ENCODE results near the gene NPPC. TPM values are rescaled to one million over a fixed set of nuclear protein-coding genes. Genes with fewer than 3 reads are reported as not detected.

Gene NPPC
- total RNA-seq, 2 donors from 2014 or later = 0.41 TPM; not detected in 1

DNA sequence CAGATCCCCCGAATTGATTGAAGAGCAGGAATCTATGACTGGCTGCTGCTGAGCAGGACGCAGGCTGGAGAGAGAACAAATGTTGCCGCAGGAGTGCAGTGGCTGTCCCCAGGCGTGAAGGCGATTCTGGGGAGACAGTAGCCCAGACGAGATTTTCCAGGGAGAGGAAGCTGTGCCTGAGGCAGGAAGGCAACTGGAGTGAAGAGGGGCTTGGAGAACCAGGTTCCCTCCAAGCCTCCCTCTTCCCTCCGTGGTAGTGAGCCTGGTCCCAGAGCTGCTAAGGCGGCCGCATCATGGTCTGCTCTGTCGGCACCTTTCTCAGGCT lies 1.3 kb upstream of the NPPC start:
- DNase-seq (ENCODE audit: low spot score in 2 of 2) (peak in 1 of 2 donors; percentile 21), ATAC-seq (no peak)
- Mint-ChIP-seq H3K9me3 (no peaks in the 10 kb centered on the region), H3K36me3 (no peaks in the 10 kb centered on the region), H3K27ac (no peak overlapping the region)

DNA sequence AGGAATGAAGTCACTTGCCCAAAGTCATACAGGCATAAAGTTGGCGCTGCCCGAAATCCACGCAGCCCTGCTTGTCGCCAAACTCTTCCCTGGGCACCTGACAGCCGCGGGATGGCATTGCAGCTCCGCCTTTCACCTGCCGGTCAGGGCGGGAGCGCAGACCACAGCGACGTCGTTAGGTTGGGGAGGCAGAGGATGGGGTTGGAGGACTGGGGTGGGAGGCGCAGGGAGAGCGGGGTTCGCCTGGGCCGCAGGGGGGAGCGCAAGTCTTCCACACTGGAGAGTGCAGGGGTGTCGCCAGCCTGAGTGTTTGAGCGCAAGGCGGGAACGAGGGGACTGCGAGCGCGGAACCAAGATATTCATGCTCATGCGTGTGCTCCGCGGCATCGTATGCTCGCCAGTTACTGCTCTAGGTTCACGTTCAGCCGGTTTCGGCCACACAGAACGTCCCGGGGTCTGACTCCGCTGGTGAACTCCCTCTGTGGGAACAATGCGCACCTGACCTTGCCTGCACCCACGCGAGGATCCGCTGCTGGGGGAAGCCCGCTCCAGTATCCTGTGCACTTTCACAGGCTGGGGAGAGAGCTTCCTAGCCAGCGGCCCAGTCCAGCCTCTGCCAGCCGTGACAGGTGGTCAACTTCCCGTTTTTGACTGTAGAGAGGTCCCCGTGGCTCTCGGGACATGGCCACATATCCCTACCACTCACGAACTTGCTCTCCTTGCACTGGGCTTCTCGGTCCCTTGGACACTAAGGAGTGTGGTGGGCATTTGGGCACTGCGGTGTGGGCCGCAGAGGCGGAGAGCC lies 767 bp upstream of the NPPC start:
- Mint-ChIP-seq H3K36me3 (no peaks in the 10 kb centered on the region), H3K9me3 (no peaks in the 10 kb centered on the region), H3K27ac (no peak overlapping the region)
- peak; percentile 20 to 27 for ATAC-seq
- peak in 1 of 2 donors; percentile 51 for DNase-seq (ENCODE audit: low spot score in 2 of 2)

DNA sequence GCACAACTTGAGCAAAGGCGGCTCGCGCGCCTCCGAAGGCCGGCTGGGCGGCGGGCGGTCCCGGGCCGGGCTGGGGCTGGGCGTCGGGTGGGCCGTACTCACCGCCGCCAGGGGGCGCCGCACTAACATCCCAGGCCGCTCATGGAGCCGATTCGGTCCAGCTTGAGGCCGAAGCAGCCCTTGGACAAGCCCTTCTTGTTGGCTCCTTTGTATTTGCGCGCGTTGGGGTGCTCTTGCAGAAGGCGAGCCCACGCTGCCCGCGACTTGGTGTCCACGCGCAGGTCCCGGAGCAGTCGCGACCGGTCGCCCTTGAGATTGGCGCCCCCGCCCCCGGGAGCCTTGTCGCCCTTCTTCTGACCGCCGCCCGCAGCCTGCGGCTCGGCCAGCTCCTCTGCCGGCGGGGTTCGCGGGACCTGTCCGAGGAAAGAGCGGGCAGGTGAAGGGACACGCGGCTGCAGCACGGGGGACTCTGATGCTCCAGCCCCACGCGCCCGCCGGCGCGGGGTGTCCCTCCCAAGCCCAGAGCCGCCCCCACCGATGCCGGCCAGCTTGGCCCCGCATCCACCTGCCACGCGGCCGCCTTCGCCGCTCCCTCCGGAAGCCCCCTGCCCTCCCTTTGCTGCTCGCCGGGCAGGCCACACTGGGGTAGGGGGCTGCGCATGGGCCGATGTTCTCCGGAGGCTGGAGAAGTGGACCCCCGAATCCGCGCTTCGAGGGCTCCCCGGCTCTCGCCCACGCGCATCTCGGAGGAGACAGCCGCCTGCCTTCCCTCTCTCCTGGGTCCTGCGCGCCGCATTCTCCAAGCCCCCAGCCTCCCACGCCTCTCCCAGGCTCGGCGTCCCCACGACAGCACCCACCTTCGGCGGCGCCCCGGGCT lies 655 bp downstream of the NPPC start:
- DNase-seq (ENCODE audit: low spot score in 2 of 2) (peak; percentile 68 to 83), ATAC-seq (peak; percentile 59 to 81)
- Mint-ChIP-seq H3K36me3 (no peaks in the 10 kb centered on the region), H3K27ac (no peak overlapping the region), H3K9me3 (no peaks in the 10 kb centered on the region)

DNA sequence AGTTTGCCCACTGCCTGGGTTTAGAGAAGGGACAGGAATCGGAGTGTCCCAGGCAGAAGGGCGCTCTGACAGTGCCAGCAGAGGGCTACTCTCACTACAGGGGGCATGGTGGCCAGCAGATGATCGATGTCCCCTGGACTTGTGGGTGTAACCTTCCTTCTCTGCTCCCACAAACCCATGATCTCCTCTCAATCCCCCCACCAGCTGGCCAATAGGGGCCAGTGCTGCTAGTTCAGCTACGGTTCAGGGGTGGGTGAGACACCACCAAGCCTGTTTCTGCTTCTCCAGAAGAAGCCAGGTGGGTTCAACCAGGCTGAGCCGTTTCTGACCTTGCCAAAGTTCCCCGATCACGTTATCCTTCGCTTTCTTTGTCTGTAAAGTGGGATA lies 1.3 kb downstream of the NPPC start:
- DNase-seq (ENCODE audit: low spot score in 2 of 2) (no peak), ATAC-seq (peak in 1 of 2 donors; percentile 6)
- Mint-ChIP-seq H3K27ac (no peak overlapping the region), H3K9me3 (no peaks in the 10 kb centered on the region), H3K36me3 (no peaks in the 10 kb centered on the region)

DNA sequence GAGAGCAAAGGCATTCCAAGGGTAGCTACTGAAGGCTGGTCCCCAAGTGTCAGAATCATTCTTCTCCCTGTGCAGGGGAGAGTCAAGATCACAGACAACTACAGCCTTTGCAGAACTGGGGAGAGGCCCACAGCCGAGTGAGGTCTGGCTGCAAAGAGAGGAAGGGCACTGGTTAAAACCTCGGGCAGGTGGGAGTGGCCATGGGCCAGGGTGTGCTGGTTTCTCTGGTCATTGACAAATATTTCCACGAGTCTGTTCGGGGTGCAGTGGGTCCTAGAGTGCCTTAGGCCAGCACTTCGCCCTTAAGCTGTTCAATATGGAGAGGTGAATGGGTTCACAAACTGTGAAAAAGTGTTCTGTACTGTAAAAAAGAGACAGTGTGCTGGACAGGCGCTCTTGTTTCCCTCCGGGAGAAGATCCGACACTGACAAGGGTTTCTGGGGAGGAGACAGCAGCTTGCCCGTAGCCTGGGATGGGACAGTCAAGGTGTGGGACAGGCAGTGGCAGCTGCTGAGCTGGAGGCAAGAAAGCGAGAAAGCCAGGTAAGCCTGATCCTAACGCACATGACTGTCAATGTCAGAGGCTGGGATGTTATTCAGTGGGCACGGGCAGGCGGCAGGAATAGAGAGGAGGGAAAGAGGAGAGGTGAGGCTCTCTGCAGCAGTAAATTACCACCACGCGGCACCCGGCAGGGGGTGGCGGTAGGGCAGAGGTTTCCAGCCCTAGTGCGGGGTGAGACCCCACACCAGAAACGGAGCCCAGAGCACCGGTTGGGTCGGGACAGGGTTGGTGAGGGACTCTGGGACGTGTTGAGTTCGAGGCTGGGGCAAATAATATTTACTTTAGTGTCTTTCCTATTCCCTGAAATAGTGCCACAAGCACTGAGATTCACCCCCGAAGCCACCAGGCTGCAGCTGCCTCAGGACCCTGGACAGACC lies 2.0 kb downstream of the NPPC start:
- H3K27ac Mint-ChIP-seq = no peak overlapping the region
- no peak for ATAC-seq
- H3K36me3 Mint-ChIP-seq = no peaks in the 10 kb centered on the region
- no peaks in the 10 kb centered on the region for H3K9me3 Mint-ChIP-seq
- peak in 1 of 2 donors; percentile 37 for DNase-seq (ENCODE audit: low spot score in 2 of 2)

DNA sequence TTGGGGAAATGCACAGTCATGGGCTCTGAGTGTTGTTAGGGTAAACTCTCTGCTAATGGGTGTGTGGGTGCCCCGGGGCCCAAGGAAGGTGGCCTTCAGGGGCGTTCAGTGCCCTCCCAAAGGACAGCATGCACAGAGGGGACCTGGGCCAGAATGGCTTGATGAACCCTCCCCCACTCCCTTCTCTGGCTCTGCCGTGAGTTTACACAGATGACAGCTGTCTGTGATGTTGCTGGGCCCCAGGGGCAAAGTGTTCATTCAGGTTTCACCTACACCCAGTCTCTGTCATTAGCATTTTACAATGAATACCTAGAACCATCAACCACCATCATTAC lies 3.2 kb downstream of the NPPC start:
- ATAC-seq (no peak), DNase-seq (ENCODE audit: low spot score in 2 of 2) (peak in 1 of 2 donors; percentile 40)
- no peaks in the 10 kb centered on the region for H3K36me3 Mint-ChIP-seq
- no peak overlapping the region for H3K27ac Mint-ChIP-seq
- no peaks in the 10 kb centered on the region for H3K9me3 Mint-ChIP-seq

DNA sequence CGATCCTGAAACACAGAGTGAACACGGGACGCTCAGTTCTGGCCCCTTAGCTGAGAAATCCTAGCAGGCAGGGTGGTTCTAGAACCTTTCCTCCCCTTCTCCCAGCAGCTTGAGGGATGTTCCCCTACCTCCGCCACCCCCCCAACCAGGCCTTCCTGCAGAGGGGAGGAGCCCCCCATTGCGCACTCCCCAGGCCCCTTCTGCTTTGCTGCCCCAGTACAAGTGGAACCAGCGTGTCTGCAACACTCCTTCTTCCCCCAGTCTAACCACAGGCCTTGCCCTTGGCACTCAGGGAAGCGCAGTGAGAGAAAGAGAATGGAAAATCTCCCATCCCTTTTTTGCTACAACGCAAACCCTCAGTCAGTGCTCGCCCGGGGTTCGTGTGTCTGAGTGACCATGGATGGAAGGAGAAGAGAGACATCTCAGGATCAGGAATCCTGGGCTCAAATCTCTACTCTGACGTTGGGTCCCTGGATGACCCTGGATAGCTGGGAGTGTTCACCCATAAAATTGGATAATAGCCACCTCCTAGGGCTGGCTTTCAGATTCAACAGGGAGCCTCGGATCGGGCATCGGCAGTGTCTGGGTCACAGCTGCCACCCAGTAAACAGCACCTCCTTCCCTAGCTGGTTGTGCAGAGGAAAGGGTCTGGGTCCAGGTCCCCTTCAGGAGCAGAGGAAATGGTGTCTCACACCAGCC lies 3.7 kb downstream of the NPPC start:
- no peak for ATAC-seq
- Mint-ChIP-seq H3K9me3 (no peaks in the 10 kb centered on the region), H3K27ac (no peak overlapping the region), H3K36me3 (no peaks in the 10 kb centered on the region)
- peak in 1 of 2 donors; percentile 20 for DNase-seq (ENCODE audit: low spot score in 2 of 2)

DNA sequence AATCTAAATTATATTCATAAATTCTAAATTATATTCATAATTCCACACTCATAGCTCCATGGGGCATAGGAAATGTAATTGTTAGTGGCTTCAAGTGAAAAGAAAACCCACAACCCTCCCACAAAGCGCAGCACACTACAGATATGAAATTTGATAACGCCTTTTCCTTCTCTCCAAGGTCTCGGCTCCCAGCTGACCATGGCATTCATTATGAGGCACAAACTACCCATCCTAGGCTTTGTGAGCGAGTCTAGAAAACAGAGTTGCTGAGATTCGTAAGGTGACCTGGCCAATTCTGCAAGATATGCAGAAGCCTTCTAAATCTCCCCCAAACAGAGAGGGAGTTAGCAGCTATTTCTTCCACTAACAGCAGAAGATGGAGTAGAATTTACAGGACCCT lies 5.4 kb downstream of the NPPC start:
- Mint-ChIP-seq H3K9me3 (no peaks in the 10 kb centered on the region), H3K27ac (no peak overlapping the region), H3K36me3 (no peaks in the 10 kb centered on the region)
- DNase-seq (ENCODE audit: low spot score in 2 of 2) = no peak
- ATAC-seq = no peak

DNA sequence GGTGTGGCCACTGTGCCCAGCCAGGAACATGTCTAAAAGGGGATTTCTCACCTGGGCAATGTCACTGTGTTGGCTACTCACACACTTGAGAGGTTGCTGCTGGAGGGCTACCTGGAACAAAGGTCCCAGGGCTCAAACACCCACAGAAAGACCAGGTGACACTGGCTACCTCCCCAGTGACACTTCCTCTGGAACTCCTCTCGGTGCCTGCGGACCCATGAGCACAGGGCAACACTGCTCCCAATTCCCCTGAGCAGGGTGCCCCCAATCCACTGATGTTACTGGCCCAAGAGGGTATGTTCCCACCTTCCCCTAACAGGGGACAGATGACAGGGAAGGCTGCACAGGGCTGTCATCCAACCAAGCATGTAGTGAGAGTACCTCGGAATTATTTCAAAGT lies 5.8 kb downstream of the NPPC start:
- DNase-seq (ENCODE audit: low spot score in 2 of 2) (peak in 1 of 2 donors; percentile 49), ATAC-seq (no peak)
- no peaks in the 10 kb centered on the region for H3K9me3 Mint-ChIP-seq
- no peak overlapping the region for H3K27ac Mint-ChIP-seq
- no peaks in the 10 kb centered on the region for H3K36me3 Mint-ChIP-seq

DNA sequence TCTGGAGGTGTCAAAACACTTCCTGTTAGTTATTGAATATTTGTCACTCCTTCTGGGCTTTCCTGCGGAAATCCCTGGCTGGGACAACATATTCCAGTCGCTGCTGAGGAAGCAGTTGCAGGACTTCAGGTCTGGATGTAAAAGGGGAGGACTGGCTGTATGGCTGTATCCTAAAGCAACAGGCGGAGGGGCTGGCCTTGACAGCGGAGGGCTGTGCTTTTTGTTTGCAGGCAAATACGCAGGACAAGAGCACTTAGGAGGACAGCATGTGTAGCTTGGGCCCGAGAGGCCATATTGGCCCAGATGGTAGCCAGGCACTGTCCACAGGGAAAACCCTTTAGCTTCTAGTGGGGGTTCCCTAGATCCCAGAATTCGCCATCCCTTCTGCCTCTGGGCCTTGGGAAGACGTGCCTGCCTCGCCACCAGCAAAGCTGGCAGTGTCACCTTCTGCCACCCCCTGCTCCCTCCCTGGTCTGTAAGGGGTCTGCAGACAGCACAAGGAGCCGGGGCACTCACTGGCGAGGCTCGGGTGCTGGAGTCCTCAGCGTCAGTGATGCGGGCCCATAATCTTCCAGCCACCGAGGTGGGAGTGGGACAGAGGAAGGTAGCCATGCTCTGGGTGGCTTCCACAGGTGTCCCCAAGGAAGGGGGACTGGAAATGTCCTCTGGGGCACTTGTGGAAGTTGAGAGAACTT lies 6.7 kb downstream of the NPPC start:
- ATAC-seq (no peak), DNase-seq (ENCODE audit: low spot score in 2 of 2) (no peak)
- Mint-ChIP-seq H3K36me3 (no peaks in the 10 kb centered on the region), H3K9me3 (no peaks in the 10 kb centered on the region), H3K27ac (peak overlapping the region in 1 of 2 donors; percentile 9)

DNA sequence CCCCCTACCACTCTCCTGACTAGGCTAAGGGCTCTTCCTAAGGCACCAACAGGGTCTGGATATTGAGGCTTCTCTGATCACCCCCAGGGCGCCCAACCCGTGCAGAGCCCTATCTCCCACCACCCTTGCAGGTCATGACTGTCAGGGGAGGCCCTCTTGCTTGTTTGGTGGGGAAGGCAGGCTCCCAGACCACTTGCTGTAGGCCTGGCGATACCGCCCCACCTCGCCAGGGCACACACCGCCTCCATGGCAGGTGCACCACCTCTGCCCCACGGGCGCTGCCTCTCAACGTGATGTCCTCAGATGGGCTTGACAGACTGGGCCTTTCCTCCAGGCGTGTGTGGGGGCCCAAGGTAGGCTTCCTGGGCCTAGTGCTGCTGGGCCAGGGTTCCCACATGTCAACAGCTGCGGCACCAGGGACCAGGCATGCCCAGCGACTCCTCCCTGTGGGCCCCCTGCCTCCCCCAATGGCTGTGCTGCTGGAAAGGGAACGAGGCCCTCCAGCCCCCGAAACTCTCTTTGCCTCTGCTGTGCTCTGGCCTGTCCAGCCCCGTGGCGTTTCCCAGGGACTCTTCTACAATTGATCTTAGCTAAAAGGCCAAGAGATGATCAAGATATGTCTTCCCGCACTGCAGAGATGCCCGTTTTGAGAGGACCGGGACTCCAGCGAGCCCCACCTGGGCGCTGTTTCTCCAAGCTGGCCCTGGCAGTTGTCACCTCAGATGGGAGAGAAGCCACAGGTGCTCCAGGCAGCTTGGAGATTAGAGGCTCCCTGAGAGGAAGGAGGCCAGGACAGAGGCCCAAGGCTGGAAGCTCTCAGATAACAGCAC lies 7.5 kb downstream of the NPPC start:
- no peak for DNase-seq (ENCODE audit: low spot score in 2 of 2)
- no peaks in the 10 kb centered on the region for H3K9me3 Mint-ChIP-seq
- peak overlapping the region in 1 of 2 donors; percentile 9 for H3K27ac Mint-ChIP-seq
- no peak for ATAC-seq
- no peaks in the 10 kb centered on the region for H3K36me3 Mint-ChIP-seq

DNA sequence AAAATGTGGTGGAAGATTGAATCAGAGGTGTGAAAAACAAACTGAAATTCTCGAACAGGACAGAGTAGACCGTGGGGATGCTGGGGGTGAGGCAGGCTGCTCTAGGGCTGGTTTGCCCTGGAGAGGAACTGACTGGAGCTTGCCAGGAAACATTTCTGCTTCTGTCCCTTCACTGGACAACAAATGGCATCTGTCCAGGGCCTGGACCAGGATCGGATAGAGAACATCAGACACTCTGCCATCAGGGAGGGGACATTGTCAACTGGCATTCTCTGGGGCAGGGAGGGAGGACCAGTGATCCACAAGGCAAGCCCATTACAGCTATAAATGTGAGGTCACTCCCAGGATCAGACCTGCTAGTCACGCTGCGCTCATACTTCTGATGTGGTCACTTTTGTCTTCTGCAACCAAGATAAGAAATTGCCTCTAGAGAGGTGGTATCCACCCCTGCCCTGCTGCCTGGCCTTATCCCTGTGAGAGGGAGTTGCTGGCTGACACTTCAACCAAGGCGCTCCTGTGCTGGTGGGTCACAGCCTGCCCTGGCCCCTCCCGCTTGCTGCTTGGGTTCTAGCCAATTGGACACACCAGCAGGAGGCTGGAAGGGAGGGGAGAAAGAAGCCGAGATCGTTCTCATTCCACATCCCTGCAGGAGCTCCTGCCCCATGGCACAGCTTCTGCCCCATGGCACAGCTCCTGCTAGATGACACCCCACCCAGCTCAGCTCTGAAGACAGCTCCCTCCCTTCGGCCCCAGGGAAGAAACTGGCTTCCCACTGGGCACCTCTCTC lies 8.7 kb downstream of the NPPC start:
- H3K9me3 Mint-ChIP-seq = no peaks in the 10 kb centered on the region
- peak; percentile 66 to 89 for ATAC-seq
- H3K36me3 Mint-ChIP-seq = no peaks in the 10 kb centered on the region
- H3K27ac Mint-ChIP-seq = no peak overlapping the region
- no peak for DNase-seq (ENCODE audit: low spot score in 2 of 2)

DNA sequence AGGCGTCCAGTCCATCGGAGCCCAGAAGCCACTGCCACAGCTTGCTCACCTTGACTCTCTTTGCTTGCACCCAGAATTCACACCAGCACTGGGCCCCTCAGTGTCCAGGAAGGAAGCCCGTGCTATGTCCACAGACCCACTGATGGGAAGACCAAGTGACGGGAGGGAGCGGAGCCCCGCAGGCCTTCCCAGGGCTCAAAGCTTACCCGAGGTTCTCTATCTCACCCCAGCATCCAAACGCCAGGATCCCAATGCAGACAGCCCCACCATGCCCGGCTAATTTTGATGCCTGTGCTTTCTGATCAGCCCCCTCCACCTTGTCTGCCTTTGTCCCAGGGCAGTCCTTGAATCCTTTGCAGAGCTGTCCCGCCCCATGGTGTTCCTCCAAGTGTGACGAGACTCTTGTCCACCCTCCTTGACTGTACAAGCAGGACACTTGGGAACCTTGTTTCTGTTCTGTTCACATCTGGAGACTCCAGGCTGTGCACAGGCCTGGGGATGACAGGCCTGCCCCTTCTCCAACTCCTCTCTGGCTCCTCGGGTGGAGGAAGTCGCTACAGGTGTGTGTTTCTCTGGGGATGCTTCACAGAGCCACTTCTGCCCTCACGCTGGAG lies 12.0 kb downstream of the NPPC start:
- H3K9me3 Mint-ChIP-seq = no peaks in the 10 kb centered on the region
- H3K36me3 Mint-ChIP-seq = no peaks in the 10 kb centered on the region
- DNase-seq (ENCODE audit: low spot score in 2 of 2) (no peak), ATAC-seq (no peak)
- H3K27ac Mint-ChIP-seq = no peak overlapping the region

DNA sequence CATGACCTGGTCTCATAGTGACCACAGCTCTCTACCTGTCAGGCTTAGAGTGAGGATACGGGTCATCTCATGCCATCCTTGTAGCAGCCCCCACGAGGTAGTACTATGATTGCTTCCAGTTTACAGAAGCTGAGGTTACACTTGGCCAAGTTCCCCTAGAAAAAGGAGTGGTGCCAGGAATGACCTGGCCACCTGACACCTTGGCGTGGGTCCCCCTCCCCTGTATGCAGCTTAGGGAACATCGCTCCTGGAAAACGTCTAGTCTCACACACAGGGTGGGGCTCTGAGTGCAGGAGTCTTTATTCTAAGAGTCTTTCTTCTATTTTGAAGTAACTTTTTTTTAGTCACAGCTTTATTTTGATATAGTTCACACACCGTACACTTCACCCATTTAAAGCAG lies 14.8 kb downstream of the NPPC start:
- no peaks in the 10 kb centered on the region for H3K36me3 Mint-ChIP-seq
- no peaks in the 10 kb centered on the region for H3K9me3 Mint-ChIP-seq
- no peak overlapping the region for H3K27ac Mint-ChIP-seq
- DNase-seq (ENCODE audit: low spot score in 2 of 2) (no peak), ATAC-seq (no peak)

All from activated naive CD4-positive, alpha-beta T cell treated with anti-CD3 and anti-CD28 coated beads, Interleukin-2, amount 50 U/mL, for 72 hours (primary cell).